Endodermal cell (in vitro differentiated cells): ENCODE results near the gene DCAF5. TPM values are rescaled to one million over a fixed set of nuclear protein-coding genes. Genes with fewer than 3 reads are reported as not detected.

Experiments used
- DNase-seq: peaks from one replicate; pipeline ENCODE4 v3.0.0-alpha.2; 2017
- H3K27ac ChIP-seq: 2 replicates; pipeline ENCODE4 v1.5.1; 2013; ENCODE audit warnings: mild to moderate bottlenecking, low read depth, low read length, moderate library complexity
- H3K27me3 ChIP-seq: 2 replicates; pipeline ENCODE4 v1.6.1; 2013; ENCODE audit warnings: mild to moderate bottlenecking, low read length, moderate library complexity; ENCODE audit not compliant: insufficient read depth, control insufficient read depth, poor library complexity, severe bottlenecking
- H3K36me3 ChIP-seq: 2 replicates; pipeline ENCODE4 v1.7.0; 2013; ENCODE audit warnings: mild to moderate bottlenecking, low read length, moderate library complexity; ENCODE audit not compliant: control insufficient read depth, insufficient read depth
- H3K4me1 ChIP-seq: one replicate; pipeline ENCODE4 v1.7.0; 2013; ENCODE audit warnings: low read length; ENCODE audit not compliant: control insufficient read depth, insufficient read depth
- H3K4me3 ChIP-seq: 2 replicates; pipeline ENCODE4 v1.5.1; 2013; ENCODE audit warnings: mild to moderate bottlenecking, low read length, moderate library complexity
- H3K9ac ChIP-seq: 2 replicates; pipeline ENCODE4 v1.6.1; 2013; ENCODE audit warnings: mild to moderate bottlenecking, low read length, moderate library complexity; ENCODE audit not compliant: poor library complexity, severe bottlenecking; ENCODE audit errors: extremely low read depth
- H3K9me3 ChIP-seq: 2 replicates; pipeline ENCODE4 v1.6.1; 2013; ENCODE audit warnings: mild to moderate bottlenecking, low read length, moderate library complexity; ENCODE audit not compliant: control insufficient read depth
- H3K27ac Mint-ChIP-seq: 2 replicates; pipeline ENCODE4 v1.8.0; 2020; ENCODE audit warnings: mixed read lengths
- H3K27me3 Mint-ChIP-seq: 2 replicates; pipeline ENCODE4 v1.8.0; 2021; ENCODE audit warnings: mild to moderate bottlenecking, mixed read lengths; ENCODE audit not compliant: insufficient read depth
- H3K36me3 Mint-ChIP-seq: 2 replicates; pipeline ENCODE4 v1.8.0; 2020; ENCODE audit warnings: low read depth, mixed read lengths
- H3K4me1 Mint-ChIP-seq: 2 replicates; pipeline ENCODE4 v1.8.0; 2020; ENCODE audit warnings: mixed read lengths
- H3K4me3 Mint-ChIP-seq: 2 replicates; pipeline ENCODE4 v1.8.0; 2020; ENCODE audit warnings: mild to moderate bottlenecking, moderate library complexity, mixed read lengths
- H3K9me3 Mint-ChIP-seq: 2 replicates; pipeline ENCODE4 v1.8.0; 2020; ENCODE audit warnings: mild to moderate bottlenecking, mixed read lengths
- WGBS, 2 experiments: methylation state at CpG; one replicate each; pipeline versions ENCODE4 v1.1.5 to v1.1.7; 2013; ENCODE audit warnings: missing lambda C conversion rate in 2 of 2, mixed read lengths in 1 of 2; ENCODE audit not compliant: insufficient coverage in 1 of 2, insufficient read length in 1 of 2; 5-methylcytosine and 5-hydroxymethylcytosine counted together
- total RNA-seq, 2 donors: library from RNA; stranded (reverse); fragmentation: NEBNext Ultra II Directional in 1 of 2; extraction: Animal tissue kit (Norgen Biotek cat#: 25700) in 1 of 2; gene quantifications; 2 replicates in 1 of 2; 3 replicates in 1 of 2; pipeline ENCODE4 v1.2.1, GENCODE V29; 2021
- TF ChIP-seq, protein P1 (sequence below): fragments of 200-600 bp; sonication (generic); conservative IDR thresholded peaks from 2 replicates; pipeline ENCODE4 v1.5.0; 2021; ENCODE audit warnings: antibody characterized with exemption, mild to moderate bottlenecking

Gene DCAF5
- total RNA-seq, 2 donors from 2014 or later, result 61.1 to 69.6 TPM

- Histone ChIP-seq H3K4me1 (peaks cover 49% of the 10 kb centered on the region), H3K4me3 (no peak overlapping the region), H3K27me3 (no peaks in the 10 kb centered on the region), H3K36me3 (peaks cover 16% of the 10 kb centered on the region), H3K27ac (no peak overlapping the region), H3K9me3 (no peaks in the 10 kb centered on the region), H3K9ac (no peak overlapping the region)
- Mint-ChIP-seq H3K27ac (peak overlapping the region; percentile 69), H3K4me3 (no peak overlapping the region), H3K27me3 (no peaks in the 10 kb centered on the region), H3K4me1 (peaks cover 88% of the 10 kb centered on the region), H3K9me3 (no peaks in the 10 kb centered on the region), H3K36me3 (peaks cover 13% of the 10 kb centered on the region)
- TF ChIP-seq, protein P1, sequence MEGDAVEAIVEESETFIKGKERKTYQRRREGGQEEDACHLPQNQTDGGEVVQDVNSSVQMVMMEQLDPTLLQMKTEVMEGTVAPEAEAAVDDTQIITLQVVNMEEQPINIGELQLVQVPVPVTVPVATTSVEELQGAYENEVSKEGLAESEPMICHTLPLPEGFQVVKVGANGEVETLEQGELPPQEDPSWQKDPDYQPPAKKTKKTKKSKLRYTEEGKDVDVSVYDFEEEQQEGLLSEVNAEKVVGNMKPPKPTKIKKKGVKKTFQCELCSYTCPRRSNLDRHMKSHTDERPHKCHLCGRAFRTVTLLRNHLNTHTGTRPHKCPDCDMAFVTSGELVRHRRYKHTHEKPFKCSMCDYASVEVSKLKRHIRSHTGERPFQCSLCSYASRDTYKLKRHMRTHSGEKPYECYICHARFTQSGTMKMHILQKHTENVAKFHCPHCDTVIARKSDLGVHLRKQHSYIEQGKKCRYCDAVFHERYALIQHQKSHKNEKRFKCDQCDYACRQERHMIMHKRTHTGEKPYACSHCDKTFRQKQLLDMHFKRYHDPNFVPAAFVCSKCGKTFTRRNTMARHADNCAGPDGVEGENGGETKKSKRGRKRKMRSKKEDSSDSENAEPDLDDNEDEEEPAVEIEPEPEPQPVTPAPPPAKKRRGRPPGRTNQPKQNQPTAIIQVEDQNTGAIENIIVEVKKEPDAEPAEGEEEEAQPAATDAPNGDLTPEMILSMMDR, result no peak
- DNase-seq, result no peak
- WGBS, 2 experiments, result 92 to 100% methylated on average over 3 of the region's 3 CpGs
Measured at GRCh38 chr14:69048456-69048855, 104.5 kb downstream of the DCAF5 start.

DNA sequence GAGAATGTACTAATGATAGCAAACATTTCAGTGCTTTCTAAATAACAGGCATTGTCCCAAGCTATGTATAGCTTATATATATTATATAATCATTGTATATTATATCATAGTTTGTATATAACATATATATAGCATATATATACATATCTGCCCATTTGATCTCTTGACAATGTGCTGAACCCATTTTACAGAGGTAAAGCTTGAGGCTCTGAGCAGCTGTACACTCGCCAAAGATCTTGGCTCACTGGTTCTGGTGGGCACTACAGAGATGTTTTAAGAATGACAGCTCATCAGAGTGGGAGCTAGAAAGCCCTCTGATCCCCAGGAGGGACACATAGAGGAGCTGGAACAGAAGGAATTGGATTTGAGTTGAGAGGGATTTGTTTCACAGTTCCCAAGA lies 105.7 kb downstream of the DCAF5 start:
- Histone ChIP-seq H3K9me3 (no peaks in the 10 kb centered on the region), H3K4me1 (peaks cover 42% of the 10 kb centered on the region), H3K4me3 (no peak overlapping the region), H3K27me3 (no peaks in the 10 kb centered on the region), H3K9ac (no peak overlapping the region), H3K27ac (no peak overlapping the region), H3K36me3 (peaks cover 5% of the 10 kb centered on the region)
- H3K4me1 Mint-ChIP-seq, result peaks cover 88% of the 10 kb centered on the region
- H3K4me3 Mint-ChIP-seq, result no peak overlapping the region
- 98 to 100% methylated on average over 1 of the region's 1 CpG for WGBS, 2 experiments
- TF ChIP-seq, protein P1, result no peak
- peak overlapping the region; percentile 4 for H3K27ac Mint-ChIP-seq
- H3K27me3 Mint-ChIP-seq, result no peaks in the 10 kb centered on the region
- DNase-seq, result no peak
- no peaks in the 10 kb centered on the region for H3K9me3 Mint-ChIP-seq
- H3K36me3 Mint-ChIP-seq, result peaks cover 4% of the 10 kb centered on the region

- Histone ChIP-seq H3K4me1 (peaks cover 38% of the 10 kb centered on the region), H3K27me3 (no peaks in the 10 kb centered on the region), H3K27ac (no peak overlapping the region), H3K4me3 (no peak overlapping the region), H3K9ac (no peak overlapping the region), H3K9me3 (no peaks in the 10 kb centered on the region), H3K36me3 (peaks cover 5% of the 10 kb centered on the region)
- peaks cover 4% of the 10 kb centered on the region for H3K36me3 Mint-ChIP-seq
- TF ChIP-seq, protein P1, result no peak
- no peaks in the 10 kb centered on the region for H3K27me3 Mint-ChIP-seq
- DNase-seq, result no peak
- H3K27ac Mint-ChIP-seq, result peak overlapping the region; percentile 56
- no peaks in the 10 kb centered on the region for H3K9me3 Mint-ChIP-seq
- H3K4me3 Mint-ChIP-seq, result no peak overlapping the region
- peaks cover 89% of the 10 kb centered on the region for H3K4me1 Mint-ChIP-seq
- 91 to 97% methylated on average over 7 of the region's 7 CpGs for WGBS, 2 experiments
Measured at GRCh38 chr14:69046476-69046860, 106.5 kb downstream of the DCAF5 start.
